C4-2B (cell line): ENCODE data around the gene CRISPLD2.

Experiments
- CTCF ChIP-seq: fragments of 450-650 bp; conservative IDR thresholded peaks from 2 replicates; pipeline ENCODE4 v1.5.1; 2017; ENCODE audit warnings: mild to moderate bottlenecking
- ZFX ChIP-seq: fragments of 450-650 bp; IDR thresholded peaks from 2 replicates; pipeline ENCODE4 v1.6.1; 2017

GRCh38 chr16:84821728-84822689 is 2.2 kb downstream of the CRISPLD2 start:
- TF ChIP-seq CTCF (no peak), ZFX (no peak)
